HEK293 (cell line): ENCODE measurements around the gene CBLL1.

Experiments
- CTCF ChIA-PET: fragments of 350-600 bp; formaldehyde crosslinking; extraction: SDS; loops from one replicate; lab custom pipeline; 2021; ENCODE audit warnings: antibody characterized with exemption; lab: Yijun Ruan, JAX
- POLR2A ChIA-PET: fragments of 300-600 bp; formaldehyde crosslinking; extraction: SDS; loops from one replicate; lab custom pipeline; 2020; ENCODE audit warnings: antibody characterized with exemption, inconsistent platforms; lab: Yijun Ruan, JAX
- H3K27ac ChIP-seq: fragments of 200-500 bp; sonication (Bioruptor generic); 2 replicates; pipeline ENCODE4 v1.5.1; 2014; ENCODE audit warnings: low read depth, low read length, control low read depth, inconsistent platforms; ENCODE audit errors: extremely low read depth
- H3K36me3 ChIP-seq, 2 experiments: fragments of 200-500 bp in 1 of 2; sonication (Bioruptor generic) in 1 of 2; 1 replicate in 1 of 2; 2 replicates in 1 of 2; pipeline ENCODE4 v1.5.1; 2014 to 2017; ENCODE audit warnings: inconsistent platforms in 2 of 2, low read length in 2 of 2; ENCODE audit not compliant: control insufficient read depth in 2 of 2, insufficient read depth in 1 of 2
- H3K4me1 ChIP-seq: fragments of 200-500 bp; sonication (Bioruptor generic); 2 replicates; pipeline ENCODE4 v1.5.1; 2014; ENCODE audit warnings: mild to moderate bottlenecking, low read length, inconsistent platforms; ENCODE audit not compliant: control insufficient read depth, insufficient read depth
- H3K4me3 ChIP-seq: 2 replicates; pipeline ENCODE4 v1.5.1; 2011; ENCODE audit warnings: low read depth, mild to moderate bottlenecking, control low read depth, low read length, moderate library complexity
- H3K9me3 ChIP-seq: fragments of 200-500 bp; sonication (Bioruptor generic); 2 replicates; pipeline ENCODE4 v1.5.1; 2014; ENCODE audit warnings: low read depth, low read length, inconsistent platforms; ENCODE audit not compliant: control insufficient read depth, insufficient read depth
- ATF2 ChIP-seq: fragments of 450-650 bp; formaldehyde crosslinking; IDR thresholded peaks from 2 replicates; pipeline ENCODE4 v1.5.1; 2016; ENCODE audit warnings: missing biosample characterization, missing genetic modification characterization, low read depth
- BCL6B ChIP-seq: fragments of 450-650 bp; formaldehyde crosslinking; IDR thresholded peaks from 2 replicates; pipeline ENCODE4 v1.5.1; 2017; ENCODE audit warnings: missing biosample characterization, missing genetic modification characterization
- CTCF ChIP-seq: fragments of 450-650 bp; formaldehyde crosslinking; IDR thresholded peaks from 2 replicates; pipeline ENCODE4 v1.5.1; 2016; ENCODE audit warnings: missing biosample characterization, missing genetic modification characterization
- HOXA7 ChIP-seq: sonication (generic); formaldehyde crosslinking; IDR thresholded peaks from 2 replicates; pipeline ENCODE4 v1.8.1; 2022; ENCODE audit warnings: missing genetic modification reagents, borderline replicate concordance
- SP7 ChIP-seq: fragments of 450-650 bp; formaldehyde crosslinking; IDR thresholded peaks from 2 replicates; pipeline ENCODE4 v1.5.1; 2016; ENCODE audit warnings: missing biosample characterization, missing genetic modification characterization
- TCF7L2 ChIP-seq: IDR thresholded peaks from 2 replicates; pipeline ENCODE4 v1.6.1; 2011; ENCODE audit warnings: low read depth, mild to moderate bottlenecking, inconsistent platforms, low read length, moderate library complexity, borderline replicate concordance
- ZBTB44 ChIP-seq: fragments of 450-650 bp; IDR thresholded peaks from 2 replicates; pipeline ENCODE4 v1.5.1; 2018; ENCODE audit warnings: missing biosample characterization, mild to moderate bottlenecking, missing genetic modification characterization
- ZEB2 ChIP-seq: fragments of 450-650 bp; formaldehyde crosslinking; IDR thresholded peaks from 2 replicates; pipeline ENCODE4 v1.5.1; 2016; ENCODE audit warnings: missing biosample characterization, missing genetic modification characterization
- ZNF121 ChIP-seq: fragments of 450-650 bp; formaldehyde crosslinking; IDR thresholded peaks from 2 replicates; pipeline ENCODE4 v1.5.1; 2016; ENCODE audit warnings: missing biosample characterization, missing genetic modification characterization
- ZNF248 ChIP-seq: fragments of 450-650 bp; formaldehyde crosslinking; IDR thresholded peaks from 2 replicates; pipeline ENCODE4 v1.5.1; 2017; ENCODE audit warnings: missing biosample characterization, missing genetic modification characterization
- ZNF324 ChIP-seq: fragments of 450-650 bp; formaldehyde crosslinking; IDR thresholded peaks from 2 replicates; pipeline ENCODE4 v1.5.1; 2016; ENCODE audit warnings: missing biosample characterization, missing genetic modification characterization
- ZNF513 ChIP-seq: fragments of 450-650 bp; IDR thresholded peaks from 2 replicates; pipeline ENCODE4 v1.5.1; 2018; ENCODE audit warnings: missing biosample characterization, missing genetic modification characterization
- ZNF654 ChIP-seq: fragments of 450-650 bp; formaldehyde crosslinking; IDR thresholded peaks from 2 replicates; pipeline ENCODE4 v1.5.1; 2016; ENCODE audit warnings: low read depth, missing biosample characterization, missing genetic modification characterization
- ZNF660 ChIP-seq: fragments of 450-650 bp; IDR thresholded peaks from 2 replicates; pipeline ENCODE4 v1.5.1; 2018; ENCODE audit warnings: missing biosample characterization, mild to moderate bottlenecking, missing genetic modification characterization
- ZNF76 ChIP-seq: fragments of 450-650 bp; formaldehyde crosslinking; IDR thresholded peaks from 2 replicates; pipeline ENCODE4; 2016; ENCODE audit warnings: low read depth, missing biosample characterization, missing genetic modification characterization, borderline replicate concordance

The CBLL1 gene

GRCh38 chr7:107725138-107725740 is 18.7 kb upstream of the CBLL1 start:
- H3K9me3 ChIP-seq = no peaks in the 10 kb centered on the region
- ChIA-PET CTCF (interaction anchor here (0.7 to 4.7 kb wide), 17 partner anchors 14 to 807 kb away, joined by 3 to 28 read pairs (median 4); partner anchors contain the start of gene CBLL1), POLR2A (no interaction called here)
- no peak overlapping the region for H3K4me3 ChIP-seq
- H3K36me3 ChIP-seq = no peaks in the 10 kb centered on the region
- H3K4me1 ChIP-seq = no peaks in the 10 kb centered on the region
- H3K27ac ChIP-seq = no peak overlapping the region
- peak; percentile 83 for TF ChIP-seq ZNF121 (tag by site-specific recombination)
- no peak; the same call in 1 of the 2 replicates for TF ChIP-seq SP7 (tag by site-specific recombination)
- TF ChIP-seq ZEB2 = peak; percentile 81
- no peak for TF ChIP-seq ZNF76
- TF ChIP-seq ZNF513 (tag by site-specific recombination) = peak; percentile 96
- no peak for TF ChIP-seq BCL6B (tag by site-specific recombination)
- no peak for TF ChIP-seq HOXA7 (CRISPR knock-in tag)
- no peak for TF ChIP-seq ZNF248 (tag by site-specific recombination)
- no peak for TF ChIP-seq TCF7L2
- peak; percentile 85 for TF ChIP-seq ZNF654 (tag by site-specific recombination)
- TF ChIP-seq ZNF324 (tag by site-specific recombination) = no peak
- TF ChIP-seq ZBTB44 (tag by site-specific recombination) = peak; percentile 36; the same call in 1 of the 2 replicates
- TF ChIP-seq CTCF (tag by site-specific recombination) = peak; percentile 27; the same call in 1 of the 2 replicates
- TF ChIP-seq, all 188 proteins: peak for 6

GRCh38 chr7:107726356-107727130 is 17.4 kb upstream of the CBLL1 start:
- CTCF ChIA-PET = interaction anchor here (0.5 to 4.7 kb wide), 8 partner anchors 16 to 900 kb away, joined by 3 to 28 read pairs (median 4); partner anchors contain the start of gene CBLL1
- H3K9me3 ChIP-seq = no peaks in the 10 kb centered on the region
- 0 out of 2 replicates have a peak, but pooled peaks have one; percentile 9 for TF ChIP-seq ATF2 (tag by site-specific recombination)
- no peak for TF ChIP-seq ZNF660 (tag by site-specific recombination)
- H3K27ac ChIP-seq = no peak overlapping the region
- POLR2A ChIA-PET = no interaction called here
- H3K4me1 ChIP-seq = no peaks in the 10 kb centered on the region
- no peak overlapping the region for H3K4me3 ChIP-seq
- no peaks in the 10 kb centered on the region for H3K36me3 ChIP-seq
